ENCODE measurements around the gene FMC1.
A peak's percentile ranks its signal among the peaks of the same experiment; 100 is the strongest.

The FMC1 gene

GRCh38 chr7:139370301-139370942 lies 29.3 kb downstream of the FMC1 start:
- no CpG with 5 or more reads among the region's 5 CpGs for WGBS (ENCODE audit: extremely low coverage, insufficient coverage, low lambda C conversion rate)
- no peaks in the 10 kb centered on the region for H3K36me3 ChIP-seq (ENCODE audit: control insufficient read depth, insufficient read depth, low read length)
- H3K4ac ChIP-seq (ENCODE audit: low read depth, low read length) = no peak overlapping the region

GRCh38 chr7:139370943-139371313 lies 29.8 kb downstream of the FMC1 start:
- Histone ChIP-seq H3K36me3 (ENCODE audit: control insufficient read depth, insufficient read depth, low read length) (no peaks in the 10 kb centered on the region), H4K8ac (ENCODE audit: low read depth, low read length) (no peak overlapping the region), H3K23ac (ENCODE audit: low read length) (no peak overlapping the region), H3K27me3 (ENCODE audit: insufficient read depth, low read length, poor library complexity) (no peaks in the 10 kb centered on the region), H3K27ac (ENCODE audit: low read depth, low read length) (no peak overlapping the region), H2BK5ac (ENCODE audit: low read length) (no peak overlapping the region), H3K4me3 (ENCODE audit: low read length) (no peak overlapping the region), H3K4me2 (ENCODE audit: low read length) (no peak overlapping the region), H4K5ac (ENCODE audit: low read length) (no peak overlapping the region), H2BK15ac (replicated peaks; ENCODE audit: low read depth) (no peak overlapping the region), H3K4ac (ENCODE audit: low read depth, low read length) (no peak overlapping the region), H2BK120ac (ENCODE audit: low read depth, low read length) (no peak overlapping the region), H3K4me1 (ENCODE audit: control insufficient read depth, low read depth, low read length) (peaks cover 3% of the 10 kb centered on the region), H3K56ac (ENCODE audit: low read length) (no peak overlapping the region), H3K9ac (ENCODE audit: low read length) (peak overlapping the region; percentile 5), H2AK5ac (ENCODE audit: low read length) (no peak overlapping the region), H3K79me2 (ENCODE audit: control insufficient read depth, insufficient read depth, low read length) (peaks cover 43% of the 10 kb centered on the region), H3K18ac (ENCODE audit: low read length) (no peak overlapping the region), H3K79me1 (ENCODE audit: low read length) (peaks cover 7% of the 10 kb centered on the region)
- WGBS (ENCODE audit: extremely low coverage, insufficient coverage, low lambda C conversion rate) = no CpG with 5 or more reads among the region's 1 CpG
- peak; percentile 20 for DNase-seq

More at GRCh38 chr7:139370301-139370942, 29.3 kb downstream of the FMC1 start:
- no peak overlapping the region for H2BK15ac ChIP-seq (replicated peaks; ENCODE audit: low read depth)
- no peak overlapping the region for H3K23ac ChIP-seq (ENCODE audit: low read length)
- H3K79me1 ChIP-seq (ENCODE audit: low read length) = peaks cover 8% of the 10 kb centered on the region
- no peaks in the 10 kb centered on the region for H3K27me3 ChIP-seq (ENCODE audit: insufficient read depth, low read length, poor library complexity)
- no peak overlapping the region for H2BK5ac ChIP-seq (ENCODE audit: low read length)
- no peak overlapping the region for H3K27ac ChIP-seq (ENCODE audit: low read depth, low read length)
- H3K9ac ChIP-seq (ENCODE audit: low read length) = peak overlapping the region; percentile 5
- no peak overlapping the region for H3K18ac ChIP-seq (ENCODE audit: low read length)
- no peak overlapping the region for H2BK120ac ChIP-seq (ENCODE audit: low read depth, low read length)
- H3K4me3 ChIP-seq (ENCODE audit: low read length) = no peak overlapping the region
- peaks cover 48% of the 10 kb centered on the region for H3K79me2 ChIP-seq (ENCODE audit: control insufficient read depth, insufficient read depth, low read length)
- H3K56ac ChIP-seq (ENCODE audit: low read length) = no peak overlapping the region
- H4K8ac ChIP-seq (ENCODE audit: low read depth, low read length) = no peak overlapping the region
- H4K5ac ChIP-seq (ENCODE audit: low read length) = no peak overlapping the region
- H2AK5ac ChIP-seq (ENCODE audit: low read length) = no peak overlapping the region
- no peak for DNase-seq
- H3K4me2 ChIP-seq (ENCODE audit: low read length) = no peak overlapping the region
- peaks cover 3% of the 10 kb centered on the region for H3K4me1 ChIP-seq (ENCODE audit: control insufficient read depth, low read depth, low read length)

- H3K4me3 ChIP-seq (ENCODE audit: low read length) = no peak overlapping the region
- peaks cover 4% of the 10 kb centered on the region for H3K79me1 ChIP-seq (ENCODE audit: low read length)
- H3K27ac ChIP-seq (ENCODE audit: low read depth, low read length) = no peak overlapping the region
- no peak overlapping the region for H4K8ac ChIP-seq (ENCODE audit: low read depth, low read length)
- no peak overlapping the region for H3K4me2 ChIP-seq (ENCODE audit: low read length)
- H3K4me1 ChIP-seq (ENCODE audit: control insufficient read depth, low read depth, low read length) = peaks cover 3% of the 10 kb centered on the region
- H2BK5ac ChIP-seq (ENCODE audit: low read length) = no peak overlapping the region
- no peak overlapping the region for H2BK120ac ChIP-seq (ENCODE audit: low read depth, low read length)
- H3K79me2 ChIP-seq (ENCODE audit: control insufficient read depth, insufficient read depth, low read length) = peaks cover 25% of the 10 kb centered on the region
- WGBS (ENCODE audit: extremely low coverage, insufficient coverage, low lambda C conversion rate) = no CpG with 5 or more reads among the region's 6 CpGs
- no peak overlapping the region for H4K5ac ChIP-seq (ENCODE audit: low read length)
- peaks cover 2% of the 10 kb centered on the region for H3K36me3 ChIP-seq (ENCODE audit: control insufficient read depth, insufficient read depth, low read length)
- no peak overlapping the region for H2AK5ac ChIP-seq (ENCODE audit: low read length)
- H3K56ac ChIP-seq (ENCODE audit: low read length) = no peak overlapping the region
- no peak overlapping the region for H3K23ac ChIP-seq (ENCODE audit: low read length)
- H3K18ac ChIP-seq (ENCODE audit: low read length) = no peak overlapping the region
- no peak for DNase-seq
- no peak overlapping the region for H3K9ac ChIP-seq (ENCODE audit: low read length)
- no peak overlapping the region for H3K4ac ChIP-seq (ENCODE audit: low read depth, low read length)
- no peaks in the 10 kb centered on the region for H3K27me3 ChIP-seq (ENCODE audit: insufficient read depth, low read length, poor library complexity)
- no peak overlapping the region for H2BK15ac ChIP-seq (replicated peaks; ENCODE audit: low read depth)
Measured at GRCh38 chr7:139374246-139374645, 33.1 kb downstream of the FMC1 start.

GRCh38 chr7:139382439-139382838 lies 41.3 kb downstream of the FMC1 start:
- Histone ChIP-seq H3K27me3 (ENCODE audit: insufficient read depth, low read length, poor library complexity) (no peaks in the 10 kb centered on the region), H3K56ac (ENCODE audit: low read length) (no peak overlapping the region), H3K79me2 (ENCODE audit: control insufficient read depth, insufficient read depth, low read length) (peaks cover 4% of the 10 kb centered on the region), H3K36me3 (ENCODE audit: control insufficient read depth, insufficient read depth, low read length) (peaks cover 2% of the 10 kb centered on the region), H2BK5ac (ENCODE audit: low read length) (no peak overlapping the region), H3K4me1 (ENCODE audit: control insufficient read depth, low read depth, low read length) (no peaks in the 10 kb centered on the region), H3K4me3 (ENCODE audit: low read length) (no peak overlapping the region), H4K8ac (ENCODE audit: low read depth, low read length) (no peak overlapping the region), H3K9ac (ENCODE audit: low read length) (no peak overlapping the region), H3K23ac (ENCODE audit: low read length) (no peak overlapping the region), H3K4me2 (ENCODE audit: low read length) (no peak overlapping the region), H3K27ac (ENCODE audit: low read depth, low read length) (no peak overlapping the region), H3K4ac (ENCODE audit: low read depth, low read length) (no peak overlapping the region), H4K5ac (ENCODE audit: low read length) (no peak overlapping the region), H3K79me1 (ENCODE audit: low read length) (peaks cover 1% of the 10 kb centered on the region), H2BK120ac (ENCODE audit: low read depth, low read length) (no peak overlapping the region), H2BK15ac (replicated peaks; ENCODE audit: low read depth) (no peak overlapping the region), H3K18ac (ENCODE audit: low read length) (no peak overlapping the region), H2AK5ac (ENCODE audit: low read length) (no peak overlapping the region)
- no CpG with 5 or more reads among the region's 6 CpGs for WGBS (ENCODE audit: extremely low coverage, insufficient coverage, low lambda C conversion rate)
- no peak for DNase-seq

- Histone ChIP-seq H3K79me2 (ENCODE audit: control insufficient read depth, insufficient read depth, low read length) (peaks cover 3% of the 10 kb centered on the region), H3K4me3 (ENCODE audit: low read length) (no peak overlapping the region), H2BK120ac (ENCODE audit: low read depth, low read length) (no peak overlapping the region), H3K18ac (ENCODE audit: low read length) (no peak overlapping the region), H2BK5ac (ENCODE audit: low read length) (no peak overlapping the region), H3K9ac (ENCODE audit: low read length) (no peak overlapping the region), H3K4me1 (ENCODE audit: control insufficient read depth, low read depth, low read length) (no peaks in the 10 kb centered on the region), H4K8ac (ENCODE audit: low read depth, low read length) (no peak overlapping the region), H3K23ac (ENCODE audit: low read length) (no peak overlapping the region), H3K56ac (ENCODE audit: low read length) (no peak overlapping the region), H3K27me3 (ENCODE audit: insufficient read depth, low read length, poor library complexity) (no peaks in the 10 kb centered on the region), H3K27ac (ENCODE audit: low read depth, low read length) (no peak overlapping the region), H2BK15ac (replicated peaks; ENCODE audit: low read depth) (no peak overlapping the region), H2AK5ac (ENCODE audit: low read length) (no peak overlapping the region), H4K5ac (ENCODE audit: low read length) (no peak overlapping the region), H3K79me1 (ENCODE audit: low read length) (peaks cover 3% of the 10 kb centered on the region), H3K4me2 (ENCODE audit: low read length) (no peak overlapping the region), H3K36me3 (ENCODE audit: control insufficient read depth, insufficient read depth, low read length) (no peaks in the 10 kb centered on the region), H3K4ac (ENCODE audit: low read depth, low read length) (no peak overlapping the region)
- no peak for DNase-seq
- WGBS (ENCODE audit: extremely low coverage, insufficient coverage, low lambda C conversion rate) = no CpG with 5 or more reads among the region's 3 CpGs
Measured at GRCh38 chr7:139384611-139385010, 43.5 kb downstream of the FMC1 start.

- no CpG with 5 or more reads among the region's 5 CpGs for WGBS (ENCODE audit: extremely low coverage, insufficient coverage, low lambda C conversion rate)
- Histone ChIP-seq H2BK15ac (replicated peaks; ENCODE audit: low read depth) (no peak overlapping the region), H3K18ac (ENCODE audit: low read length) (no peak overlapping the region), H4K8ac (ENCODE audit: low read depth, low read length) (no peak overlapping the region), H3K4me2 (ENCODE audit: low read length) (no peak overlapping the region), H3K56ac (ENCODE audit: low read length) (no peak overlapping the region), H3K27me3 (ENCODE audit: insufficient read depth, low read length, poor library complexity) (no peaks in the 10 kb centered on the region), H3K4ac (ENCODE audit: low read depth, low read length) (no peak overlapping the region), H3K23ac (ENCODE audit: low read length) (peak overlapping the region; percentile 66), H2BK5ac (ENCODE audit: low read length) (no peak overlapping the region), H3K9ac (ENCODE audit: low read length) (no peak overlapping the region), H3K79me1 (ENCODE audit: low read length) (peaks cover 3% of the 10 kb centered on the region), H2BK120ac (ENCODE audit: low read depth, low read length) (no peak overlapping the region), H2AK5ac (ENCODE audit: low read length) (no peak overlapping the region), H3K79me2 (ENCODE audit: control insufficient read depth, insufficient read depth, low read length) (peaks cover 4% of the 10 kb centered on the region), H3K4me3 (ENCODE audit: low read length) (no peak overlapping the region), H3K27ac (ENCODE audit: low read depth, low read length) (no peak overlapping the region), H3K36me3 (ENCODE audit: control insufficient read depth, insufficient read depth, low read length) (no peaks in the 10 kb centered on the region), H3K4me1 (ENCODE audit: control insufficient read depth, low read depth, low read length) (no peaks in the 10 kb centered on the region), H4K5ac (ENCODE audit: low read length) (no peak overlapping the region)
- DNase-seq = no peak
Measured at GRCh38 chr7:139387594-139387993, 46.5 kb downstream of the FMC1 start.

All from mesendoderm (in vitro differentiated cells).